Thymus (tissue), 11 donors: ENCODE results near the gene DTNBP1. TPM values are rescaled to one million over a fixed set of nuclear protein-coding genes. Genes with fewer than 3 reads are reported as not detected.
"Not testable (repeated sequence)": the region's sequence is repeated elsewhere in the genome, so short reads cannot be mapped to it uniquely, and the experiment has no call there.

Source experiments
- DNase-seq, 9 donors: peaks; one replicate each; pipeline ENCODE4 v3.0.0-alpha.2; 2013; ENCODE audit warnings: low spot score in 9 of 9, low read depth in 6 of 9, missing footprints in 1 of 9
- H3K27ac ChIP-seq, 2 donors: one replicate each; pipeline ENCODE4 v1.5.1; 2013; ENCODE audit warnings: control low read depth in 1 of 2, low read depth in 1 of 2, low read length in 1 of 2, mild to moderate bottlenecking in 1 of 2, moderate library complexity in 1 of 2
- H3K27me3 ChIP-seq, 2 donors: one replicate each; pipeline ENCODE4 v1.5.1; 2013; ENCODE audit warnings: low read length in 1 of 2; ENCODE audit not compliant: control insufficient read depth in 2 of 2, insufficient read depth in 1 of 2
- H3K36me3 ChIP-seq, 2 donors: one replicate each; pipeline ENCODE4 v1.5.1; 2013; ENCODE audit warnings: low read length in 1 of 2, mild to moderate bottlenecking in 1 of 2, moderate library complexity in 1 of 2; ENCODE audit not compliant: control insufficient read depth in 2 of 2, insufficient read depth in 2 of 2
- H3K4me1 ChIP-seq, 2 donors: one replicate each; pipeline ENCODE4 v1.5.1; 2013; ENCODE audit warnings: low read length in 2 of 2; ENCODE audit not compliant: control insufficient read depth in 2 of 2, insufficient read depth in 2 of 2
- H3K4me3 ChIP-seq, 2 donors: one replicate each; pipeline ENCODE4 v1.5.1; 2013; ENCODE audit warnings: low read length in 2 of 2, control low read depth in 1 of 2, mild to moderate bottlenecking in 1 of 2
- H3K9me3 ChIP-seq, 2 donors: one replicate each; pipeline ENCODE4 v1.5.1; 2013; ENCODE audit warnings: low read length in 1 of 2, mild to moderate bottlenecking in 1 of 2; ENCODE audit not compliant: control insufficient read depth in 2 of 2, insufficient read depth in 1 of 2
- WGBS: extraction: QIAGEN DNeasy Blood & Tissue Kit; methylation state at CpG from one replicate; pipeline ENCODE4 v1.1.7; 2013; 5-methylcytosine and 5-hydroxymethylcytosine counted together
- polyA plus RNA-seq: library from polyadenylated mRNA; stranded (reverse); fragments of 200-250 nt; gene quantifications from one replicate; pipeline ENCODE4 v1.2.3, GENCODE V29; 2013
- total RNA-seq: library from RNA; stranded (reverse); fragments of 120-200 nt; gene quantifications from one replicate; pipeline ENCODE4 v1.2.4, GENCODE V29; 2013
- donor health status: healthy.

The DTNBP1 gene
- total and polyA plus RNA-seq, 2 donors: 8.0 to 29.7 TPM

DNA sequence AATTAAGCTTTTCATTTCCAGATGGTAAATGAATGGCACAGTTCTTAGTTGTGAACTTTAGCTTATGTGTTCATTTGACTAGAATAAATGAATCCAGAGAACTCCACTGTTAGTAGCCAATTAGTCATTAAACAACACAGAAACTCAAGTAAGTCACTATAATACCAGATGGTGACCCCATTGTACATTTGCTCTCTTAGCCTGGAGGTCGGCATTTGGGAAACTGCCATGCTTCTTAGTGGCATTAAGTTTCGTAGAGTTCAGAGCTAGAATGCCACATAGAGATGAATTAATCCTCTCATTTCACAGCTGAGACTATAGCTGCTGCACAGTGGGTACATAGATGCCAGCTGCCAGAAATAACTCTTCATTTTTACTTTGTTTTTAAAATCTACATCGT is 10.8 kb upstream of the DTNBP1 start:
- Histone ChIP-seq H3K36me3 (no peaks in the 10 kb centered on the region), H3K4me1 (no peaks in the 10 kb centered on the region), H3K27ac (no peak overlapping the region), H3K4me3 (no peak overlapping the region), H3K9me3 (no peaks in the 10 kb centered on the region), H3K27me3 (no peaks in the 10 kb centered on the region)
- 98% methylated on average over 3 of the region's 3 CpGs for WGBS
- no peak for DNase-seq

GRCh38 chr6:15672818-15673217 is 10.0 kb upstream of the DTNBP1 start:
- Histone ChIP-seq H3K9me3 (no peaks in the 10 kb centered on the region), H3K36me3 (no peaks in the 10 kb centered on the region), H3K4me1 (no peaks in the 10 kb centered on the region), H3K4me3 (no peak overlapping the region), H3K27ac (no peak overlapping the region), H3K27me3 (no peaks in the 10 kb centered on the region)
- WGBS: 95% methylated on average over 3 of the region's 3 CpGs
- DNase-seq: no peak

DNA sequence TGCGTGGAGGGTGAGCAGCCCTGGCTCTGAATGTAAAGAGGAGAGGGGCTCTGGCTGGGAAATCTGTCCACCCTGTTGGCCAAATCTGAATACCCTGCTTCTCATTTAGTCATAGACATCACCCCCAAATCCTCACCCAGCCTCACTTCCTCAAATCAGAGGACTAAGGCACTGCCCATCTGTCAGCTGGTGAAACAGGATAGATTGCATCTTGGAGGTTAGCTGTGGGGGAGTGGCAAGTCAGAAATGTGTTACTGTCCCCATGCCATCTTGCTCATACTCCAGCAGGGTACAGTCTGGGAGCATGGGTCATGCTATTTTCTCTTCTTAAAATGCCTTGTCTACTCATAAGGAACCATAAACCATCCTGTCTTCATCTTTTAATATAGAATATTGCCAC is 9.5 kb upstream of the DTNBP1 start:
- Histone ChIP-seq H3K27ac (no peak overlapping the region), H3K4me1 (no peaks in the 10 kb centered on the region), H3K36me3 (no peaks in the 10 kb centered on the region), H3K27me3 (no peaks in the 10 kb centered on the region), H3K9me3 (no peaks in the 10 kb centered on the region), H3K4me3 (no peak overlapping the region)
- WGBS: 90% methylated on average over 1 of the region's 1 CpG
- DNase-seq: no peak

GRCh38 chr6:15668918-15669317 is 6.1 kb upstream of the DTNBP1 start:
- no peaks in the 10 kb centered on the region for H3K9me3 ChIP-seq
- H3K27me3 ChIP-seq: no peaks in the 10 kb centered on the region
- no peak overlapping the region for H3K27ac ChIP-seq
- no peaks in the 10 kb centered on the region for H3K4me1 ChIP-seq
- no peak for DNase-seq
- H3K4me3 ChIP-seq: no peak overlapping the region
- WGBS: 92% methylated on average over 2 of the region's 2 CpGs
- no peaks in the 10 kb centered on the region for H3K36me3 ChIP-seq

GRCh38 chr6:15666896-15667295 is 4.1 kb upstream of the DTNBP1 start:
- not testable (repeated sequence) for H3K4me1 ChIP-seq, DNase-seq, H3K9me3 ChIP-seq, H3K27me3 ChIP-seq, H3K36me3 ChIP-seq, H3K27ac ChIP-seq, H3K4me3 ChIP-seq
- 95% methylated on average over 3 of the region's 4 CpGs for WGBS

DNA sequence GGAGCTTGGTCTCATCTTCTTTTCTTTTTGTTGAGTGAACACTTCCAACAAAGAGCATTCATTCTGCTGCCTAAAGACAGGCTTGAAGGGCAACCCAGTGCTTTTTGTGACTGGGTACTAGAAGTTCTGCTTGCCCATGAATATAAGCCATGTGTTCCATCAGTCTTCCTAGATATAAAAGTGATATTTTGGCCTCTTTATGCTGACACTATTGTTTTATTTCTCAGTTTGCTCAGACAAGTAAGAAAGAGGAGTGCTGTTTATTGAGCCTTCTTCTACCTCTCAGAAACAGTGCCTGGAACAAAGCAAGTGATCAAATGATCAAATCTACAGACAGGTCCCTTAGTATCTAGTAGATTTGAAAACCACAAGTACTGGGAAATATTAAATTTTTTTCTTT is 2.4 kb upstream of the DTNBP1 start:
- no peaks in the 10 kb centered on the region for H3K9me3 ChIP-seq
- peaks cover 5% of the 10 kb centered on the region in 2 donors for H3K36me3 ChIP-seq
- H3K27me3 ChIP-seq: peaks cover 0 to 3% of the 10 kb centered on the region in 2 donors
- H3K4me3 ChIP-seq: no peak overlapping the region
- no peak overlapping the region for H3K27ac ChIP-seq
- DNase-seq: no peak
- peaks cover 6 to 10% of the 10 kb centered on the region in 2 donors for H3K4me1 ChIP-seq

DNA sequence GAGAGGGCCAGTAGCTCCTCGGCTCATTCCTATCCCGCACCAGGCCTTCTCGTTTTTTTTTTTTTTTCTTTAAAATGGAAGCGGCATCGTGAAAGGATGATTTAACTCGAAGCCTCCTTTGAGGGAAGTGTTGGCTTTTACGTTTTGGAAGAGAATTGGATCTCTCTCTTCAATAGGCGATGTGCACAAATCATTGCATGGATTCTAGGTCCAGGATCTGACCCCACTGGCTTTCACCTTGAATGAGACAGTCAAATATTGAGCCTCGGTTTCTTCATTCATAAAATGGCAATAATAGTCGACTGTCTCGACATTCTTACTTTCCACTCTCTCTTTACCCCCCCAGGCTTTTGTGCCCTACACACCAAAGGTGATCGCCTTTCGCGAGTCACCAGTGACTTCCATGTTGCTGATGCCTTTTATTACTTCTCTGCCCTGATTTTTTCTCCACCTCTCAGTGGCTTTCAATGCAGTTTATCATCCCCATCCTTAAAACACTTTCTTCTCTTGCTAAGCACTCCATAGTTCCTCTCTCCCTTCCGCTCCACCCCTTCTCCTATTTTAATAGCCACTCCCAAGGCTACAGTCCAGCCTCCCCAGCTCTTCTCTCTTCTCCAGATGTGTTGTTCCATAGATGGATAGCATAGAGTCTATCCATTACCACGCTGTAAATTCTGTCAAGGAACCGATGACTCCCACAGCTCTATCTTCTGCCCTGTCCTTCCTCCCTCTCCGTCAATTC is 473 bp upstream of the DTNBP1 start:
- Histone ChIP-seq H3K4me3 (peak overlapping the region; percentile 72 to 84), H3K27ac (no peak overlapping the region), H3K36me3 (peaks cover 6 to 7% of the 10 kb centered on the region in 2 donors), H3K27me3 (peaks cover 0 to 3% of the 10 kb centered on the region in 2 donors), H3K9me3 (no peaks in the 10 kb centered on the region), H3K4me1 (peaks cover 8 to 16% of the 10 kb centered on the region in 2 donors)
- DNase-seq: peak in 2 of 9 donors; percentile 4 to 33
- WGBS: 47% methylated on average over 18 of the region's 18 CpGs

DNA sequence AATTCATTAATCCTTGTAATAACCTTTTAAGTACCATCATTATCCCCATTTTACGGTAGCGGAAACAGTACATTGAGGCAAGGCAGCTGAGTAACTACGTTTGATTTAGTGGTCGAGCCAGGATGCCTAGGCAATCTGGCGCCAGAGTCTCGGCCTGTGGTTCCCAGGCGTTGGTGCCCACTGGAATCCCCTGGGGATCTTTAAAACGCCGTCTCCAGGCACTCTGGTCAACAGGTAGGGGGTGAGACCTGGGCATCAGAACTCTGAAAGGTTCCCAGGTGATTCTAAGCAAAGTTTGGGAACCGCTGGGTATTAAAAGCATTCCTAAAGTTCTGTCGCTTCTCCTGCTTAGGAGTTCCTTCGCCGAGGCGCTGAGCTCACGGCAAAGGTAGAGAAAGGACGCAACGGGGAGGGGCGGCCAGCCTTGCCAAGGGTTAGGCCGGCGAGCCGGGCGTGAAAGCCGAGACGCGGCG is 939 bp downstream of the DTNBP1 start:
- WGBS: 16% methylated on average over 26 of the region's 26 CpGs
- Histone ChIP-seq H3K4me1 (peaks cover 8 to 17% of the 10 kb centered on the region in 2 donors), H3K27me3 (peaks cover 0 to 3% of the 10 kb centered on the region in 2 donors), H3K36me3 (peaks cover 6 to 7% of the 10 kb centered on the region in 2 donors), H3K9me3 (no peaks in the 10 kb centered on the region), H3K27ac (peak overlapping the region; percentile 65 to 80), H3K4me3 (peak overlapping the region; percentile 72 to 84)
- DNase-seq: peak in 1 of 9 donors; percentile 4

DNA sequence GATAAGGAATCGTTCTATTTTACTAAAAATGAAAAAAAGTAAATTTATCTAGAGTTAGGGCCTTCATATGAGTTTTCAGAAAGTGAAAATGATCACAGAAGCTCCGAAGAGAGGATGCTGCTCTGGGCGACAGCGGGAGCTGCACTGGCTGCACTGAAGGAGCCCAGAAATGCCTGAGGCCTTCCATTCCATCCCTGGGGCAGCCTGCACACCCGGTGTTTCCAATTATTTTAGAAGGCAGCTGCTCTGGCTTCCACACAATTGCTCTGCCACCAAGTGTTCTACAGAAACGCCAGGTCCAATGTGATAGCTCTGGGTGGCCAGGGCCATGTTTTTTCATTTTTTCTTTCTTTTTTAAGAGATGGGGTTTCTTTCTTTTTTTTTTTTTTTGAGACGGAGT is 3.6 kb downstream of the DTNBP1 start:
- Histone ChIP-seq H3K27ac (no peak overlapping the region), H3K36me3 (peaks cover 6 to 7% of the 10 kb centered on the region in 2 donors), H3K4me1 (peaks cover 8 to 17% of the 10 kb centered on the region in 2 donors), H3K9me3 (no peaks in the 10 kb centered on the region), H3K4me3 (no peak overlapping the region), H3K27me3 (peaks cover 0 to 3% of the 10 kb centered on the region in 2 donors)
- WGBS: 95% methylated on average over 7 of the region's 7 CpGs
- DNase-seq: no peak
